Activated CD4-positive, alpha-beta T cell treated with anti-CD3 and anti-CD28 coated beads, Interleukin-2, Interleukin-6, amounts not matched to agents 100 ng/mL and 50 ng/mL, durations not matched to agents 16 hours and 8 hours (primary cell): ENCODE measurements around the gene CNIH3.

Source experiments
- DNase-seq: peaks from one replicate; pipeline ENCODE4 v3.0.0-alpha.2; 2020

The CNIH3 gene

DNA sequence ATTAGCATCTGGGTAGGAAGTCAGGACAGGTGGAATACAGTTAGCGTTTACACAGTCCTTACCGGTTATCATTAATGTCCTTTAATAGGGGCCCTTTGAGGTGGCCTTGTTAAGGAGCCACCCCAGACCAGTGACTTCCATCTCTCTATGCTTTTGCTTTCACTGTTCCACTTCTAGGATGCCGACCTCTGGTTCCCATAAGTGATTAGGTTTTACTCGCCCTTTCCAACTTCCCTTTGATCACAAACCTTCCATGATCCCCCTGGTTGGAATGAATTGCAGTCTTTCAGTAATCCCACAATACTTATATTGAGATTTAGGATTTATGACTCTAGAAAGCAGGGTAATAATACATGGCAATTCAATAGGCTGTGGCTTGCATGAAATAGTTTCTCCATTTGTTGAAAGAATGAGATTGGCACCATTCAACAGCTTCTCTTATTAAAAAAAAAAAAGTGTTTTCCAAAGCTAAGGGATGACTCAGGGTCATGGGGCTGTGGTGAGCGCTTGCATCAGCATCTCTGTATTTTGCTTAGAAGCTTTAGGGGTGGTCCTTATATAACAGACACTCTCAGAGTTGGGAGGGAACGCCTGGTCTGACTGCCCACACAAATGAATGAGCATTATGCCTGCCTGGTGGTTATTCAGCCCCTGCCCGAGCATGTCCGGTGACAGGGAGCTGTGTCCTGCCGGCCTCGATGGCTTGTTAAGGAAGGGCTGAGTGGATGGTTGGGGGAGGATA is 110.5 kb downstream of the CNIH3 start:
- DNase-seq: no peak

DNA sequence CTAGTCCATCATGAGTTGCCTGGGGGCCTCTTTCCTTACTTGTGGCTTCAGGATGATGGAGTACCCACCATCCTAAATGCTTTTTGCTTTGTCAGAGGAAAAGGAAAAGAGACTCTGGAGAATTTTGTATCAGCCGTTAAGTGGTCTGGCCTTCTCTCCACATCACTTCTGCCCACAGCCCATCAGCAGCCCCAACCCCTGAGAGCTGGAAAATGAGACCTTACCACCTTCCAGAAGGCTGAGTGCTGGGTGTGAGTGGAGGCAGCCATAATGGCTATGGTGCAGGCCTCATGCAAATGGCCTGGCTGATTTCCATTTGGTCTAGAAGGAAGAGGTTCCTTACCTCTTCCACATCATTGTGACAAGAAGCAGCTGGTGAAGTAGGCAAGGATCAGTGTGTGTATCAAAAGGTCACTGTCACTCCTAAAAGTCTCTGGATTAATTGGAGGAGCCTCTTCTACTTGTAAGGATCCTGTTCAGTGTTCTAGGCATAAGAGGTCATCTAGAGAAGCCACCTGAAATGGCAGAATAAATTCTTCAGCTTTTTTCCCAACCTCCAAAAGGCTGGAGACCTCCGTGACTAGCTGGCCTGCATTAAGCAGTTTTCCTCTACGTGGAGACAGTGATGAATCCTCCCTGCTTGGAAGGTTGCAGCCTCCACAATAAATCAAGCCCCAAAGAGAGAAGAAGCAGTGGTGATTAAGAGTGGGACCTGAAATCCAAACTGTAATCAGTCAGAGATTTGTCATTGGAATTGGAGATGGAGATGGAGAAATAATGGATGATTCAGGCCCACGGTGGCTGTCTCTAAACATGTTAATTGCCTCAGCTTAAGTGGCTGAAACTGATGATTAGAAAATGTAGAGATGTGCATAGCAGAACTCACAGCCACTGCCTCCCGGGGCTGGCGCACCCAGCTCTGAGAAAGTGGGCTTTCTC is 111.5 kb downstream of the CNIH3 start:
- DNase-seq: no peak

DNA sequence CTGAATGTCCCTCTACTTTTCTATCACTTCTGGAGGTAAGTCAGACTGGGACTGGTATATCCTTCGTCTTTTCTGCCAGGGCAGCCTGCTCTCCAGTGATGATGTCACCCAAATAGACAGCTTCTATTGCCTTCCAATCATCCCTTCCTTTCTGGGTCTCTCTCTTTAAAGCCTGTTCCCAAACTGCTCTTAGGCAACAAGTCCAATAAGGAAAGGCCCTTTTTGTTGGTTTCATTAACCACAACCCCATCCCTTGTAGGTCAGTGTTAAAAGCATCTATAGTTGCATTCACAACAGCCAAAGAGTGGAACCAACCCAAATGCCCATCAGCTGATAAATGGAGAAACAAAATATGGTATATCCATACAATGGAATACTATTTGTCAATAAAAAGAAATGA is 114.4 kb downstream of the CNIH3 start:
- DNase-seq: no peak

- DNase-seq: no peak
These were observed 114.8 kb downstream of the CNIH3 start for GRCh38 chr1:224730965-224731364.

GRCh38 chr1:224731633-224732032 is 115.5 kb downstream of the CNIH3 start:
- DNase-seq: no peak

DNA sequence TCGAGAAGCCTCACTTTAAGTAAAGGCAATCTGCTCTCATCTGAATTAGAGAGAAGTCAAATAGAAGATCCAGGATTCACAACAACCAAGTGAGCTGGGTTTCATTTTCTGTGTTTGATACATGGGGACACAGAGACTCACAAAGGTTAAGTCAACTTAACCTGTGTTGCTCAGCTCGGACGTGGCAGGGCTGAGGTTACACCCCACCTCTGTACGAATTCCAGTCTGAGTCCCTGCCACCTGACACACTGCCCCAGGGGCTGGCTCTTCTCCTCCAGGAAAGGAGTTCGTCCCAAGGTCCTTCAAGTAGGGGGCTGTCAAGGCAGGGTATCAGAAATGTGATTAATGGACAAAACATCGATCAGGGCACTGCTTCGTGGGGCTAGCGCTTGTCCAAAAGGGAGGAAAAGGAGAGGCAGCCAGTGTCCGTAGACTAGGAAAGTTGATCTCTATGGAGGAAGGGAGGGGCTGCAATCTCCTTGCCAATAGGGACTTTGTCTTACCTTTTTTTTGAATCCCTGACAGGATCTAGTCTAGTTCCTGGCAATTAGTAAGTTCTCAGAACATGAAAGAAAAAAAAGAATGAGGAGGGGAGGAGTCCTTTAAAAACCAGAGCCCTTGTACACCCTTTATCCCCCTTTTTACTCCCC is 116.4 kb downstream of the CNIH3 start:
- no peak for DNase-seq

DNA sequence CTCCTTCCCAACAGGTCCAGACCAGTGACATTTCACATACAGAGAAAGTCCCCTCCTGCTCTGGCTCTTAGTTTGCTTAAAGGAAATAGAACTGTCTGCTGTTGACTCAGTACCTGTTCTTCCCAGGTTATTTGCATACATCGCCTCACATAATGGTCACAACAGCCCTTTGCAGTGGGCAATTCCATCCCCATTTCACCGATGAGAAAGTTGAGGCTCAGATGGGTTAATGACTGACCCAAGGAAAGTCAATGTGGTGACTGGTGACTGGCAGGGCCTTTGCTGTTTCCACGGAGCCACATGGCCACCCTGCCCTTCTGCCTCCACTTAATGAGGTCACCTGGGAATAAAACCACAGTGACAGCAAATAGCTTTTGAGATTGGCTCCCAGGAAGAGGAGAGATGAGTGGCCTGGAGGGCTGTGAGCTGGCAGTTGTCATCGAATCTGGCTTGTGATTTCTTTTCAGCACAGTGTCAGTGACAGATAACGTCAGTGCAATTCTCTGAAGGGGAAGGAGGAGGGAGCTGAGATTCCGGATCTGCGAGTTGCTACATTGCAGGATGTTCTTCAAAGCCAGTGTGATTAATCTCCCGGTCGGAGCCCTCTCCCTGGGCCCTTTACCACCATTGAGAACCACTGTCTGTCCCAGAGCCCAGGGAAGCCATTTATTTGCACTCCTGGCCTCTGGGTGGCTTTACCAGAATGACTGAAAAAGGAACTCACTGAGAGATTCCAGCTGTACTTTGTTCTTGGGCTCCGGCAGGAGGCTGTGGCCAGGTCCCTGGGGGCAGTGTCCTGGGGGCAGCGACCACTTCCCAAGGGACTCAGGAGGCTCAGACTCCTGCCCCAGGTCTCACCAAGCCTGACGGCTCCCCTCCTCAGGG is 117.2 kb downstream of the CNIH3 start:
- no peak for DNase-seq

GRCh38 chr1:224734261-224734935 is 118.3 kb downstream of the CNIH3 start:
- DNase-seq: no peak

- DNase-seq: peak; percentile 9
These were observed 119.0 kb downstream of the CNIH3 start for GRCh38 chr1:224735159-224735558.

DNA sequence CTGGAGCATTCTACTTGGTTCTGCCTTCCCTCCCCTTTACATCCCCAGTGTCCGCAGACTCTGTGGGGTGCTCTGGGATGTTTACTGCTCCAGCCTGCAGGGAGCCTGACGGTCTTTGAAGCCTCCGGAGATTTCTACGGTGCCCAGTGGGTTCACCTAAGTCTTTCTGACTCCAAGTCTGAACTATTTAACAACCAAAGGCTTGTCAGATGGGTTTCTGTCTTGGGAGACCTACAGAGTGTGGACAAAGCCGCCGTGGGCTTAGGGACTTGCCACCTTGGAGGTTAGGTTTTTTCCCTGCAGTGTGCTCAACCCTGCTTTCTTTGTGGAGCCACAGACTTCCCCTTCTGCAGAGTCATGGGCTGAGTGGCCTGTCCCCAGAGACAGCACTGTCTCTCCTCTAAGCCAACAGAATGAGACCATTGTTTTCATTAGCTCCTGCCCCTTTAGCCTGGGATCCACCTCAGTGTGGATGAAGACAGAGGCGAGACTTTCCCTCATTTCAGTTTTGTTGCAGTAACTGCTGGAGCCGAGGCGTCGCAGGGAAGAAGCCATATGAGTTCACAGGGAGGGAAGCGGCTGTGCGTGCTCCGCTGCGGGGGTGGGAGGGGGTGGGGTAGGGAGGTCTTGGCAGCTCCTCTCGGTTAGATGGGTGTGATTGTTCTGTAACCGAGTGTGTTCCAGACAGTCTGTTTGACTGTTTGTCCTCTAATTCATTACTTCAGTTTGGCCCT is 120.7 kb downstream of the CNIH3 start:
- no peak for DNase-seq

GRCh38 chr1:224737353-224737727 is 121.2 kb downstream of the CNIH3 start:
- no peak for DNase-seq

DNA sequence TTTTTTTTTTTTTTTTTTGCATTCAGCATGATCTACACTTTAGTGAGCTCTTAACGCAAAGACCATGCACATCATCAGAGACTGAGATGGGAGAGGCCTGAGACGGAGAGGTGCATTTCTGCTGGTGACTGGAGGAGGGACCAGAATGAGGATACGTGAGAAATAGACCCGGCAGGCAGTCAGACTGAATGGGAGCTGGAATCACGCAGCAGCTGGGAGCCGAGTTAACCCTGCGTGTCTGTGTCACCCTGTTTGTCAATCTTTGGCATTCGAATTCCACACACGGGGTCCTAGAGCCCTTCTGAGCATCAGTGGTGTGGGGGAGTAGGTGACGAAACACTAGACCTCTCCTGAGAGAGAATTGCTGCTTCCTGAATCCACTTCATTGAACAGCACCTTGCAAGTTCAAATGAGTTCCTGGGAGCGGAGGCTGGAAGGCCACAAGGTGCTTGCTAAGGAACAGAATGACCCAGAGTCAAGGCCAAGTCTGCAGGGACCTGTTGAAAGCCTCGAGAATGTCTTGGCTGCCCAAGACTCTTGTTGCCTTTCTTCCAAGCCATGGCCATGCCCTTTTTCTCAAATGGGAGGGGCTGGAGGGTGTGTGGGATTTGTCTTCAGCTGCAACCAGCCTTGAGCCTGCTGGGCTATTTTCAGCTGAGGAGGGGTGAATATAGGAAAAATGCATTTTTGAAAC is 123.3 kb downstream of the CNIH3 start:
- DNase-seq: no peak

DNA sequence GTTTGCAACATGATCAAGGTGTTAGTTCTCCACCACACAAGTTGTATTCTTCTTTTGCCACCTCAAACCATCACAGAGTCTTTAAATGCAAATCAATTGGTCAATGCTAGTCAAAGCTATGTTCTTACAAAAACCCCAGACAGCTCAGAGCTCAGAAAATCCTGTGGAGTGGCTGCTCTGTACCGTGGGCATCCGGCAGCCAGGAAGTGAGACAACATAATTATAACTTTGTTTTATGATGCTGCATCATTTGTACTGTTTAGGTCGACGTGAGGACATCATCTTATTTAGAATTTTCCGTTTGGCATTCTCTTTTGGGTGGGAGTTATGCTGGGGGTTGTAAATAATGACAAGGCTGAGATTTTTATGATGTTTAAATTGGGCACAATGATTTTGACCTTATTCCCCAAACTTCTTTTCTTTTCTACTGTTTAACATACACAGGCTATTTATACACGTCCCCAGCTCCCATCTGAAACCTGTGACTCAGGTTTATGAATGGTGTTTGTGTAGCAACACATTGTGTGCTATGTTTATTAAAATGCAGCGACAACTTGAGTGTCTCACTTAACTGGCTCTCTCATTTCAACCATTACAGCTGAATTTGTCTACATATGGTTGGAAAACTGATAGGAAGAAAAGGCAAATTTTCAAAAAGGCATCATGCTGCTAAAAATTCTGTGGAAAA is 124.0 kb downstream of the CNIH3 start:
- no peak for DNase-seq

- no peak for DNase-seq
These were observed 124.6 kb downstream of the CNIH3 start for GRCh38 chr1:224740685-224741052.

DNA sequence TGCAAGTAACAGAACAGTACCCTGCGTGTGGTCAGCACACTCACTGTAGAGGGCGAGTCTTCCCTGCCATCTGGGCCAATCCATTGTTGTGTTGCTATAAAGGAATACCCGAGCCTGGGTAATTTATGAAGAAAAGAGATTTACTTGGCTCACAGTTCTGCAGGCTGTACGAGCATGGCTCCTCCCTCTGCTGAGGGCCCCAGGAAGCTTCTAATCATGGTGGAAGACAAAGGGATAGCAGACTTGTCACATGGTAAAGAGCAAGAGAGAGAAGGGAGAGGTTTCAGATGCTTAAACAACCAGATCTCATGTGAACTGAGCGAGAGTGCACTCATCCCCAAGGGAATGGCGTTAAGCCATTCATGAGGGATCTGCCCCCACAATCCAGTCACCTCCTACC is 126.2 kb downstream of the CNIH3 start:
- no peak for DNase-seq

DNA sequence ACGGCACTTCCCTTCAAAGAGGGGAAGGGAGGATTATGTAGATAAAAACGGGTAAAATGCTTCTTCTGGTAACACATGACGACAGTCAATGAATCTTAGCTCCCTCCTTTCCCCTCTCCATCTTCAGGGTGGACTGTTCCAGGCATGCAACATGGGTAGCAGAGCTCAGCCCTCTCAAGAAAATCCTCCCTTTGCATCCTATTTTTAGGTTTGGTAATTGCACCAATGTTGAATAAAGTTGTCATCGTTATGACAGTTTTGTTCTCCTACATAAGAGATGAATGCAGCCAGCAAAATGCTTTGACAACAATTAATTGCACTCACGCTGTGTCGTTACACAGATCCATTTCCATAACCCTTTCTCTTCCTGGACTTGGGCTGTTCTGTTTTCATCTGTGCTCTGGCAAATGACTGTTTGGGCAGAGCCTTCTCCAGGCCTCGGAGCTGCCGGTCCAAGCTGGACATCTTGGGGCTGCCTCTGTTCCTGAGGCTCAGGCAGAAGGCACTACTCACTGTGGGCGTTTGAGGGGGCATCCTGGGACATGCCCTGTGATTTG is 127.6 kb downstream of the CNIH3 start:
- no peak for DNase-seq

DNA sequence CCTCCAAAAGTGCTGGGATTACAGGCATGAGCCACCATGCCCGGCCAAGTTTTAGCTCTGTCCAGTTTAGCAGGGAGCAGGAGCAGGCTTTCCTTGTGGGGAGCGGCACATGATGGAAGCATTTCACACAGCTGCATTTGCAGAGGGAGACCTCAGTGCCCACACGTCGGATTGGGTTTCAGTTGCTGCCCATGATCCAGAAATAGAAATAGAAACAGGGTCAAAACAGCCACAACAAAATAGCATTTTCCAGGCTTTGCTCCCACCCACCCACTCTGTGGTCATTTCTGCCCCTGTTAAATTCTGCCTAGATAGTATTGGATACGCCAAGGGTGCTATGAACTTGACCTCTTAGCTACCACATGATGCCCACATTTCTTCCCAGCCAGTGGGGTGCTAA is 128.4 kb downstream of the CNIH3 start:
- DNase-seq: no peak

- no peak for DNase-seq
These were observed 129.3 kb downstream of the CNIH3 start for GRCh38 chr1:224745394-224745793.

GRCh38 chr1:224745924-224746323 is 129.8 kb downstream of the CNIH3 start:
- peak; percentile 4 for DNase-seq

DNA sequence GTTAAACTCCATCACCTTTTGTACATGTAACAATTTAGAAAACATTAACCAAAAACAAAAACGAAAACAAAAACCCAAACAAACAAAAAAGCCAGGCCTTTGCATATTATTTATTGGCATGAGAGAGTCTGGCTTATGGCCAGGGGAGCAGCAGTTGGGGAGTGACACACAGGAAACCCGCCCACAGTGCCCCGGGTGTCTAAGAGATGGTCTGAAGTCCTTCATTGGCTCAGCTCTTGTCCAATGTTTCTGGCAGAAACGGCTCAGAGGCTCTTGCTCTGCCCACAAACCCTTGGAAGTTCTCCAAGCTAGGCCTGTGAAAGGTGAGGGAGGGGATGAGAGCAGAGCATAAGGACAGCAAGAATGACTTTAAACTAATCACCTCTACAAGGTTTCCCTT is 131.5 kb downstream of the CNIH3 start:
- no peak for DNase-seq
